GM23338 (cell line): Measurements from ENCODE around the gene CD58. TPM values are rescaled to one million over a fixed set of nuclear protein-coding genes. Genes with fewer than 3 reads are reported as not detected.

Experiments
- CREB1 ChIP-seq: fragments of 250-450 bp; sonication (Bioruptor Pico); IDR thresholded peaks from 2 replicates; pipeline ENCODE4 v1.5.0; 2020; ENCODE audit warnings: low read depth, mild to moderate bottlenecking, moderate library complexity
- EZH2 ChIP-seq: fragments of 200-600 bp; sonication (generic); IDR thresholded peaks from one replicate; pipeline ENCODE4 v1.8.0; 2017; ENCODE audit warnings: antibody characterized with exemption, mild to moderate bottlenecking, low read depth; ENCODE audit not compliant: unreplicated experiment
- EZH2phosphoT487 ChIP-seq: fragments of 200-600 bp; sonication (generic); IDR thresholded peaks from one replicate; pipeline ENCODE4 v1.8.1; 2018; ENCODE audit warnings: antibody characterized with exemption; ENCODE audit not compliant: unreplicated experiment
- ZNF331 ChIP-seq: fragments of 250-450 bp; sonication (Bioruptor Pico); IDR thresholded peaks from 2 replicates; pipeline ENCODE4 v1.5.0; 2020; ENCODE audit warnings: low read depth, mild to moderate bottlenecking, moderate library complexity
- polyA plus RNA-seq: library from polyadenylated mRNA; unstranded; fragments of >200 nt; fragmentation: Nextera tagmentation; extraction: Ambion mirVana; gene quantifications from 2 replicates; pipeline ENCODE4 v1.2.1, GENCODE V29; 2016
- total RNA-seq: library from RNA; depleted of rRNA; stranded (reverse); fragments of >200 nt; shearing (Covaris generic); gene quantifications from 2 replicates; pipeline ENCODE4 v1.2.3, GENCODE V29; 2014
- TF ChIP-seq, protein P1 (sequence below): fragments of 250-450 bp; sonication (Bioruptor Pico); IDR thresholded peaks from 2 replicates; pipeline ENCODE4 v1.5.0; 2020; ENCODE audit warnings: mild to moderate bottlenecking, moderate library complexity
- TF ChIP-seq, protein P2 (sequence below): IDR thresholded peaks from 2 replicates; pipeline ENCODE4 v1.6.1; 2016; ENCODE audit warnings: antibody characterized with exemption

Gene CD58
- total and polyA plus RNA-seq, 2 experiments from 2014 or later, result 9.2 to 12.5 TPM

DNA sequence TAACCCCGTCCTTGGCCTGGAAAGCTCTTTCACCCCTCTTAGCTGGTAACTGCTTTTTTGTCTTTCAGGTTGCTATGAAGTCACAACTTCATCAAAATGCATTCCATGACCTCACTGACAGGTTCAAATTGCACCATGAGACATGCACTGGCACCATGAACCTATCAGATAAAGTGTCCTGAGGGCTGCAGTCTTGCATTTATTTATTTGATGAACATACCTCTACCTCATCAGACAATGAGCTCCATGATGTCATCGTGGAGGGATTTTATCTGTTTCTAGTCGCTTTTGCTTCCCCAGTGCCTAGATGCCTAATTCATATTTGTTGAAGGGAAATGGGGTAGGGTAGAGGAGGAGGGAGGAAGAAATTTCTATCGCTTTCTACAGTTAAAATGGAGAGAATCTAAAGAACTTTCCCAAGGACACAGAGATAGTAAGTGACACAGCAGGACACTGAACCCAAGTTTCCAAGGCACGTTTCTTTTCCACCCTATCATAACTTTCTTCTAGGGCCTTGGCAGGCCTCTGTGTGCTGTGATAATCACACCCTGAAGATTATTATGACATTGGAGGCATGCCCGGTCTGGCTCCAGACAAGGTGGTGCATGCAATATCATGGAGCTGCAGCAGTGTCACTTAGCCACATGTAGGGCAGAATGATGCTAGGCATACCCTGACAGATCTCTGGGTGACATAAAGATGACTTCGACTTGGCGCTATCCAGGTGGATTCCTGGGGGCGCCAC, 69.5 kb downstream of the CD58 start (continued):
- TF ChIP-seq, protein P1, sequence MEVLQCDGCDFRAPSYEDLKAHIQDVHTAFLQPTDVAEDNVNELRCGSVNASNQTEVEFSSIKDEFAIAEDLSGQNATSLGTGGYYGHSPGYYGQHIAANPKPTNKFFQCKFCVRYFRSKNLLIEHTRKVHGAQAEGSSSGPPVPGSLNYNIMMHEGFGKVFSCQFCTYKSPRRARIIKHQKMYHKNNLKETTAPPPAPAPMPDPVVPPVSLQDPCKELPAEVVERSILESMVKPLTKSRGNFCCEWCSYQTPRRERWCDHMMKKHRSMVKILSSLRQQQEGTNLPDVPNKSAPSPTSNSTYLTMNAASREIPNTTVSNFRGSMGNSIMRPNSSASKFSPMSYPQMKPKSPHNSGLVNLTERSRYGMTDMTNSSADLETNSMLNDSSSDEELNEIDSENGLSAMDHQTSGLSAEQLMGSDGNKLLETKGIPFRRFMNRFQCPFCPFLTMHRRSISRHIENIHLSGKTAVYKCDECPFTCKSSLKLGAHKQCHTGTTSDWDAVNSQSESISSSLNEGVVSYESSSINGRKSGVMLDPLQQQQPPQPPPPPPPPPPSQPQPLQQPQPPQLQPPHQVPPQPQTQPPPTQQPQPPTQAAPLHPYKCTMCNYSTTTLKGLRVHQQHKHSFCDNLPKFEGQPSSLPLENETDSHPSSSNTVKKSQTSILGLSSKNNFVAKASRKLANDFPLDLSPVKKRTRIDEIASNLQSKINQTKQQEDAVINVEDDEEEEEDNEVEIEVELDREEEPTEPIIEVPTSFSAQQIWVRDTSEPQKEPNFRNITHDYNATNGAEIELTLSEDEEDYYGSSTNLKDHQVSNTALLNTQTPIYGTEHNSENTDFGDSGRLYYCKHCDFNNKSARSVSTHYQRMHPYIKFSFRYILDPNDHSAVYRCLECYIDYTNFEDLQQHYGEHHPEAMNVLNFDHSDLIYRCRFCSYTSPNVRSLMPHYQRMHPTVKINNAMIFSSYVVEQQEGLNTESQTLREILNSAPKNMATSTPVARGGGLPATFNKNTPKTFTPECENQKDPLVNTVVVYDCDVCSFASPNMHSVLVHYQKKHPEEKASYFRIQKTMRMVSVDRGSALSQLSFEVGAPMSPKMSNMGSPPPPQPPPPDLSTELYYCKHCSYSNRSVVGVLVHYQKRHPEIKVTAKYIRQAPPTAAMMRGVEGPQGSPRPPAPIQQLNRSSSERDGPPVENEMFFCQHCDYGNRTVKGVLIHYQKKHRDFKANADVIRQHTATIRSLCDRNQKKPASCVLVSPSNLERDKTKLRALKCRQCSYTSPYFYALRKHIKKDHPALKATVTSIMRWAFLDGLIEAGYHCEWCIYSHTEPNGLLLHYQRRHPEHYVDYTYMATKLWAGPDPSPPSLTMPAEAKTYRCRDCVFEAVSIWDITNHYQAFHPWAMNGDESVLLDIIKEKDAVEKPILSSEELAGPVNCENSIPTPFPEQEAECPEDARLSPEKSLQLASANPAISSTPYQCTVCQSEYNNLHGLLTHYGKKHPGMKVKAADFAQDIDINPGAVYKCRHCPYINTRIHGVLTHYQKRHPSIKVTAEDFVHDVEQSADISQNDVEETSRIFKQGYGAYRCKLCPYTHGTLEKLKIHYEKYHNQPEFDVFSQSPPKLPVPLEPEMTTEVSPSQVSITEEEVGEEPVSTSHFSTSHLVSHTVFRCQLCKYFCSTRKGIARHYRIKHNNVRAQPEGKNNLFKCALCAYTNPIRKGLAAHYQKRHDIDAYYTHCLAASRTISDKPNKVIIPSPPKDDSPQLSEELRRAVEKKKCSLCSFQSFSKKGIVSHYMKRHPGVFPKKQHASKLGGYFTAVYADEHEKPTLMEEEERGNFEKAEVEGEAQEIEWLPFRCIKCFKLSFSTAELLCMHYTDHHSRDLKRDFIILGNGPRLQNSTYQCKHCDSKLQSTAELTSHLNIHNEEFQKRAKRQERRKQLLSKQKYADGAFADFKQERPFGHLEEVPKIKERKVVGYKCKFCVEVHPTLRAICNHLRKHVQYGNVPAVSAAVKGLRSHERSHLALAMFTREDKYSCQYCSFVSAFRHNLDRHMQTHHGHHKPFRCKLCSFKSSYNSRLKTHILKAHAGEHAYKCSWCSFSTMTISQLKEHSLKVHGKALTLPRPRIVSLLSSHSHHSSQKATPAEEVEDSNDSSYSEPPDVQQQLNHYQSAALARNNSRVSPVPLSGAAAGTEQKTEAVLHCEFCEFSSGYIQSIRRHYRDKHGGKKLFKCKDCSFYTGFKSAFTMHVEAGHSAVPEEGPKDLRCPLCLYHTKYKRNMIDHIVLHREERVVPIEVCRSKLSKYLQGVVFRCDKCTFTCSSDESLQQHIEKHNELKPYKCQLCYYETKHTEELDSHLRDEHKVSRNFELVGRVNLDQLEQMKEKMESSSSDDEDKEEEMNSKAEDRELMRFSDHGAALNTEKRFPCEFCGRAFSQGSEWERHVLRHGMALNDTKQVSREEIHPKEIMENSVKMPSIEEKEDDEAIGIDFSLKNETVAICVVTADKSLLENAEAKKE (CRISPR knock-in tag), result no peak
- TF ChIP-seq EZH2phosphoT487, result no peak
- TF ChIP-seq, protein P2, sequence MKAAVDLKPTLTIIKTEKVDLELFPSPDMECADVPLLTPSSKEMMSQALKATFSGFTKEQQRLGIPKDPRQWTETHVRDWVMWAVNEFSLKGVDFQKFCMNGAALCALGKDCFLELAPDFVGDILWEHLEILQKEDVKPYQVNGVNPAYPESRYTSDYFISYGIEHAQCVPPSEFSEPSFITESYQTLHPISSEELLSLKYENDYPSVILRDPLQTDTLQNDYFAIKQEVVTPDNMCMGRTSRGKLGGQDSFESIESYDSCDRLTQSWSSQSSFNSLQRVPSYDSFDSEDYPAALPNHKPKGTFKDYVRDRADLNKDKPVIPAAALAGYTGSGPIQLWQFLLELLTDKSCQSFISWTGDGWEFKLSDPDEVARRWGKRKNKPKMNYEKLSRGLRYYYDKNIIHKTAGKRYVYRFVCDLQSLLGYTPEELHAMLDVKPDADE, result no peak
- no peak for TF ChIP-seq ZNF331
- TF ChIP-seq EZH2, result no peak
- no peak for TF ChIP-seq CREB1 (CRISPR knock-in tag)
